IPS-NIHi7 (cell line): ENCODE measurements around the gene STX16.
A peak's percentile ranks its signal among the peaks of the same experiment; 100 is the strongest.

Experiments used
- DNase-seq: peaks from one replicate; pipeline ENCODE4 v3.0.0; 2012; ENCODE audit warnings: mixed read lengths; ENCODE audit errors: extremely low spot score

STX16 gene

DNA sequence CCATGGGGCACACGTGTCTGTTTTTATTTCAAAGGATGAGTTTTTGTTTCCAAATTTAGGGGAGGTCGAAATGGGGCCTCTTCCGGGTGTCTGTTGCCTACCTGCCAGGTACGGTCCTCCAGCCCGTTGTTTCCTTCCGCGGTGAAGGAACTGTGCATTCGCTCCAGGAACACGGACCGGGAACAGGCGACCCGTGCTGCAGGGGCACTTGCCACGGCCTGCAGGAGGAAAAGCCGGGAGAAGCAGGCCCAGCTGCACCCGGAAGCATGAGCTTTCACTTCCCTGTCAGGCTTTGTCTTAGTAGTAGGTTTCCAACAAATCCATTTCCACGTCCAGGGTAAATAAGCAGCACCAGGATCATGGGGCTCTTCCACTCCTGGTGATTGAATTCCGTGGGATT is 24.6 kb downstream of the STX16 start:
- DNase-seq: no peak

DNA sequence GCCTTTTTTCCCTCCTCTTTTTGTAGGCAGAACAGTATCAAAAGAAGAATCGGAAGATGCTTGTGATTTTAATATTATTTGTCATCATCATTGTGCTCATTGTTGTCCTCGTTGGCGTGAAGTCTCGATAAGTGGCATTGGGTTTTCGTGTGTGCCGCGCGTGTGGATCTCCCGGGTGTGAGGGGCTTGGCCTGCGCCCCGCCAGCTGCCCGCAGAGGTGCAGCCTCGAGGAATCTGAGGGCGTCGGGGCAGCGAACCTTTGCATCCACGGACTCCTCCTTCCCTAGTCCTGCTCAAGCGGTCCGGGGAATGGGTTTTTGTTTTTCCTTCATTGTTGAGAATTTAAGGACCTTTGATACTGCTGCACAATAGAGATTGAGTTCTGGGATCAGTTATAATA is 25.1 kb downstream of the STX16 start:
- DNase-seq: no peak

DNA sequence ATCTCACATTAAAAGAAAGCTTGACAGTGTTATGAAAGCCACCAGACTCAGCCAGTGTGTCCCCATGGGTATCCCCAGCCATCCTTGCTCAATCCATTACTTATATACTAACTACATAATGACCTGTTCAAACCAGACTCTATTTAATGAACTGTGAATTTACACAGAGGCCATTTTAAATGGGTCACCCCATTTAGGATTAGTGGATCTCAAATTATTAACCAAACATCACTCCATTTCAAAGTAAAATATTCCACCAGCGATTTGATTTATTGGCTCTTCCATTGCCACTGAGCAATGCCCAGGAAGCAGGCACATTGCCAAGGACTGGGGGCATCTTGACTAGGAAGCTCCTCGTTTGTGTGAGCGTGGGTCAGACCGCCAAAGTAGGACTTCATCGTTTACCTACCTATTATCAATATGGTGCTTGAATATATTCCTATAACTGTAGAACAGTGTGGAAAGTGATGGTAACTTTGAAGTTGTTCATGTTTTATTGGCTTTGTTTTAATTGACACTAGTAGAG is 26.1 kb downstream of the STX16 start:
- DNase-seq: no peak

- no peak for DNase-seq
Measured at GRCh38 chr20:58677808-58678207, 26.7 kb downstream of the STX16 start.

DNA sequence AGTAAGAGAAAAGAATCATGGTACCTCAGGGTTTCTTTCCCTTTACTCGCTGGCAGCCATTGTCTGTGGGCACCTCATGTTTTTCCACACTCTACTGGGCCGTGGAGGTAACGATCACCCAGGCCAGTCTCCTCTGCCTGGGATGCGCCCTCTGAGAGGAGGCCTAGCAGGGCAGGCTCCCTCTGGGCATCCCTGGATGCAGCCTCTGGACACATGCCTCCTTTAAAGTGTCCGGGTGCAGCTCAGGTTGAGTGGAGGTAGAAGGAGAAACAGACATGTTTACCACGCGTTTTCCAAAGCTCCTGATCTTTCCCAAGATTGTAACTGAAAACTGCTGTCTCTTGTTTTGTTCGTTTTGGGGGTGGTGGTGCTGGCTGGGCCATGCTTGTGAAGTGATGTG is 27.7 kb downstream of the STX16 start:
- no peak for DNase-seq

- DNase-seq: no peak
Measured at GRCh38 chr20:58682656-58683531, 31.8 kb downstream of the STX16 start.

DNA sequence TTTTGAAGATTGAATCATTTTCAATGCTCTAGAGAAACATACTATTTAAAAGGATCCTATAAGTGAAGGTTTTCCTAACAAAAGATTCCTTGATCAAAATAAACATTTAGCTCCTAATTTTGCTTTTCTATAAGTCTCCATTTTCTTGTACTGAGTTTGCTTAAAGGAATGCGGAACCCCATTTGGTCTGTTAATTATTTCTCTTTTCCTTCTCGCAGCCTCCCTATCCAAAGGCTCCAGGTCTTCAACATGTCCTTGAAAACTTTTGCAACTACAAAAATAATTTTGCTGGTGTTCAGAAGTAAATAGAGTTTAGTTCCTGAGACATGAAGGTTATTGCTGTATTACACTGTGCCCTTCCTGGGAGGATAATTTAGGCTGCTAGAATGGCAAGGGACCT is 33.2 kb downstream of the STX16 start:
- no peak for DNase-seq

DNA sequence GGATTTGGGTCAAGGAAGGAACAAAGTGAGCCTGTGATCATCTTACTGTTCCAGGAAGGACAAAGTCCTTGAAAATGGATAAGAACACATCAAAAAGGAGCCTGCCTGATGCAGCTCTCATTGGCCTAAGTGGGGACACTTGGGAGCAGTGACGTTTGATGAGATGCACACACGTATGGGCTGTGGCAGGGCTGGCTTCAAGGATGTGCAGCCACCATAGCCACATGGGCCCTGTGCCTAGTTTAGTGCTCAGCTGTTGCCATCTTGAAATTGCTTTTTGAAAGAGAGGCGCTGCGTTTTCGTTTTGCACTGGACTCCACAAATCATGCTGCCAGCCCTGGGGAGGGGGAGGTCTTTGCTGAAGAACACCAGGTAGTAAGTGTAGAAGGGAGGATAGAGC is 34.9 kb downstream of the STX16 start:
- DNase-seq: no peak

DNA sequence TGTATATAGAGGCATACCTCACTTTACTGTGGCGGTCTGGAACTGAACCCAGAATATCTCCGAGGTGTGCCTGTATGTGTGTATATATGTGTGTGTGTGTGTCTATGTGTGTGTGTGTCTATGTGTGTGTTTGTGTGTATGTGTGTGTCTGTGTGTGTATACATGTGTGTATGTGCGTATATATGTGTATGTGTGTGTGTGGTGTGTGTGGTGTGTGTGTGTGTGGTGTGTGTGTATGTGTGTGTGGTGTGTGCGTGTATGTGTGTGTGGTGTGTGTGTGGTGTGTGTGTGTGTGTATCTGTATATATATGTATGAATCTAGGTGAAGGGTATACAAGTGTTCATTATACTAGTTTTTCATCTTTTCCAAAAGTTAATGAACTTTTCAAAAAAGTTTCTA is 37.3 kb downstream of the STX16 start:
- DNase-seq: no peak

DNA sequence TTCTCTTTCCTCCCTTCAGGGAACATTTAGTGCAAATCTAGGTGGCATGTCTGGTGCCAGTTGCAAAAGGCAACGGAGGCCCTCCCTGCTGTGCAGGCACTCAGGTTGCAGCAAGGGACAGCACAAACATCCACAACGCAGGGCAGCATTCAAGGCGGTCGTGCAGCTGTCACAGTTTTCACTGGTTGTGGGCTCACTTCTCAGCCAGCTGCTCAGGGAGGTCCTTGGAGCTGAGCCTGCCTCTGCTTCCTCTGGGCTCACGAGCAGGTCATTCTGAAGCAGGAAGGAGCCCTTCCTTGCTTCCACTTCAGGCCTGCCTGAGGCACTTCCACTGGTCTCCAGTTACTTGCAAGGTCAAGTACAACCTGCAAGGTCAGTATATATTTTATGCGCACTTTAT is 37.8 kb downstream of the STX16 start:
- DNase-seq: no peak

- no peak for DNase-seq
Measured at GRCh38 chr20:58690396-58691135, 39.5 kb downstream of the STX16 start.

DNA sequence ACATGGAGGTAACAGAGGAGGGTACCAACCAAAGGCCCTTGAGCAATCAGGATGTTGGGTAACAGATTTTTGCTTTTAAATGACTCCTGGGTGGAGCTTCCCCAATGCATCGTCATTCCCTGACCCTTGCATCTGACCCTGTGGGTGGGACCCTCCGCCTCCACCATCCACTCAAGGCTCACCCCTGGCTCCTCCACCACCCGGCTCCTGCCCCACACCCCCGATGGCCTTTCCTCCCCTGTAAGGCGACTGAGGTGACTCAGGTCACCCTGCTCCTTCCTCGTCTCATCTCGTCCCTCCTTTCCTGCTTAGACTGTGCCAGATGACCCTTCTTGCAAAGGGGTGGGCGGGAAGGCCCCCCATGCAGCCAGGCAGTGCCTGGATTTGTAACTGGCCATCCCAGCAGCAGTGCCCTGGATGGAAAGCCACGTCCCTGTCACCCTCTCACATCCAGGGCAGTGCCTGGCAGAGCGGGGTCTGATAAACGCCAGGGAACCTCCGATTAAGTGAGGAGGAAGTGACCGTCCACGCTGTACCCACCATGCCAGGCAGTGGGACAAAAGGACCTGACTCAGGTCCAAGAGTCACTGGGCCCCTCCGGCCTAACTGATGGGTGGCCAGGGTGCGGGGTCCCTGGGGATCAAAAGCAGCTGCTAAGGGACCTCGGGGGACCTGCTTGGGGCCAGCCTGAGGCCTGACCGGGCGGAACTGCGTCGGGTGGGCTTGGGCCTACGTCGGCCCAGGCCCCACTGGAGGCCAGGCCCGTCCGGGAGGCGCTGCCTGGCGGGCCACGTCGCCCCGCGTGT is 40.9 kb downstream of the STX16 start:
- no peak for DNase-seq

GRCh38 chr20:58692579-58693225 is 41.6 kb downstream of the STX16 start, which contains the start of gene NPEPL1:
NPEPL1 (plus strand) TSS chr20:58692800; CDS start chr20:58692901, 101 bp downstream.
- peak; percentile 96 for DNase-seq

- no peak for DNase-seq
Measured at GRCh38 chr20:58693226-58694006, 42.3 kb downstream of the STX16 start.

GRCh38 chr20:58694241-58695083 is 43.4 kb downstream of the STX16 start:
- DNase-seq: no peak

DNA sequence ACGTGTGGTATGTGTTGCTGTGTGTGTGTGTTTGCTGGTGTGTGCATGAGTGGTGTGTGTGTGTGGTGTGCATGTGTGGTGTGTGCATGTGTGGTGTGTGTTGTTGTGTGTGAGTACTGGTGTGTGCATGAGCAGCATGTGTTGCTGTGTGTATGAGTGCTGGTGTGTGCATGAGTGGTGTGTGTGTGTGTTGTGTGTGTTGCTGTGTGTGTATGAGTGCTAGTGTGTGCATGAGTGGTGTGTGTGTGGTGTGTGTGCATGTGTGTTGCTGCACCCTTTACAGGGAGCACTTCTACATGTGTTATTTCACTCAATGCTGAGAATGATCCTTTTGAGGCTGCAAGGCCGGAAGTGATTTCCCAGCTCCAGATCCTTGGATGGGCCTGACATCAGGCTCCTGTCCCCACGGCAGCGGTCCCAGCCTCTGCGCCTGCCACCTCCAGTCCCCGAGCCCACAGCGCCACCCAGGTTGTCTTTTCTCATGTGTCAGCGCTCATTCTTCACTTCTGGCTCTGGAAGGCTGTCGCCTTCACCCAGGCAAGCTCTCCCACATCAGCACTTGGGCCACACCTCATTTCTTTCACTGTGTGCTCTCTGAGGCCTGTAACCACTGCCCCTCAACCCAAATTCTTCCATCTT is 44.1 kb downstream of the STX16 start:
- no peak for DNase-seq

- DNase-seq: no peak
Measured at GRCh38 chr20:58695895-58696375, 44.9 kb downstream of the STX16 start.

DNA sequence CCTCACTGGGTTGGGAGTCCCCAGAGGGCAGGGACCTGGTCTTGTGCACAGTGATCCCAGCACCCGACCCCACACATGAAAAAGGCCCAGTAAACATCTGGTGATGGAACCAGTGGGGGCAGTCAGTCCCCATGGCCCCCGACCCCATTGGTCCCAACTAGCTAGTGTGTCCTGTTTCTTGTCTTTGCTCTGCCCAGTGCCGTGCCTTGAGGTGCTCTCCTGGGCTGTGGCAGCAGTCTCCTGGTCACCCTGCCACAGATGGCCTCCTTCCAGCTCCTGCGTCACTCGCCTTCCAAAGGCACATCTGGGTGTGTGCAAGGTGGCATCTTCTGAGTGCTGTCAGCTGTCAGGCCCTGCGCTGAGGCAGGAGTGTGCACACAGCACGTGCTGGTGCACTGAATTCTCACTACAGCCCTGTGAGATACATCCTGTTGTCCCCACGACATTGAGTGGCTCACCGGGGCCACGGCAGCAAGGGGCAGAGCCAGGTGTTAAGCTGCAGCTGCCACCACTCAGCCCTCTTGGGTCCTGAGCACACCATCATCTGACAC is 45.4 kb downstream of the STX16 start:
- DNase-seq: no peak
